GM04504 (cell line): Measurements from ENCODE around the gene GIPC1.

Experiments used
- DNase-seq: peaks from one replicate; pipeline ENCODE4 v3.0.0-alpha.2; 2012; ENCODE audit warnings: low read depth

GIPC1 gene

DNA sequence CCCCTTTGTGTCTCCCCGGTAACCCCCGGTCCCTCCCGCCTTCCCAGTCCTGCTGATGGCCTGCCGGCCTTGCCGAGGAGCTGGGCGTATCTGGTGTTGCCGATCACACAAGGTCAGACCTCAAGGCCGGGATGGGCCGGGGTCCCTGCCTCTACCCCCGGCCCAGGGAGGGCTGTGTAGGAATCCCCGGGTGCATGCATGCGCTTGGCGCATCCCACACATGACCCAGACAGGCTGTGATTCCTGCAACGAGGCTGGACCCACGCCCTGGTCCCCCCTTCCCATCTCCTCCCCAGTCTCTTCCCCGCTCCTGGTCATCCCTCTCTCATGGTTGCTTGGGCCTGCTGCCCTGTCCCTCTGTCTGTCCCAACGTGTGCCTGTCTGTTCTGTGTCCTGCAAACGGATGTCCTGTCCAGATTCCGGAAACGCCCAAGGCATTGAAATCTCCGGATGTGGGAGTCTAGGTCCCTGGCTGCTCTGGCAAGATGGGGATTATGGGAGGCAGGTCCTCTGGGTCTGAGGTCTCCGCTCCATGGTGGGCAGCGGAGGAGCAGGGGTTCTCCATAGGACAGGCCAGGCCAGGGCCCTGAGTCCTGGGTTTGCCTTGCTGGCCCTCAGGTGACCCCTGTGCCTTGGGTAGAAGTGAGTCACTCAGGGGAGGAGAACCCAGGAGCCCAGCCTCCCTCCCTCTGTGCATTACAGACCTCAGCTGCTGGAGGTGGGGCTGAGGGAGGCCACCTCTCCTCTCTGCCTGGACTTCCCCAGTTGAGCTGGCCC, 61.2 kb downstream of the GIPC1 start:
- peak; percentile 65 for DNase-seq

DNA sequence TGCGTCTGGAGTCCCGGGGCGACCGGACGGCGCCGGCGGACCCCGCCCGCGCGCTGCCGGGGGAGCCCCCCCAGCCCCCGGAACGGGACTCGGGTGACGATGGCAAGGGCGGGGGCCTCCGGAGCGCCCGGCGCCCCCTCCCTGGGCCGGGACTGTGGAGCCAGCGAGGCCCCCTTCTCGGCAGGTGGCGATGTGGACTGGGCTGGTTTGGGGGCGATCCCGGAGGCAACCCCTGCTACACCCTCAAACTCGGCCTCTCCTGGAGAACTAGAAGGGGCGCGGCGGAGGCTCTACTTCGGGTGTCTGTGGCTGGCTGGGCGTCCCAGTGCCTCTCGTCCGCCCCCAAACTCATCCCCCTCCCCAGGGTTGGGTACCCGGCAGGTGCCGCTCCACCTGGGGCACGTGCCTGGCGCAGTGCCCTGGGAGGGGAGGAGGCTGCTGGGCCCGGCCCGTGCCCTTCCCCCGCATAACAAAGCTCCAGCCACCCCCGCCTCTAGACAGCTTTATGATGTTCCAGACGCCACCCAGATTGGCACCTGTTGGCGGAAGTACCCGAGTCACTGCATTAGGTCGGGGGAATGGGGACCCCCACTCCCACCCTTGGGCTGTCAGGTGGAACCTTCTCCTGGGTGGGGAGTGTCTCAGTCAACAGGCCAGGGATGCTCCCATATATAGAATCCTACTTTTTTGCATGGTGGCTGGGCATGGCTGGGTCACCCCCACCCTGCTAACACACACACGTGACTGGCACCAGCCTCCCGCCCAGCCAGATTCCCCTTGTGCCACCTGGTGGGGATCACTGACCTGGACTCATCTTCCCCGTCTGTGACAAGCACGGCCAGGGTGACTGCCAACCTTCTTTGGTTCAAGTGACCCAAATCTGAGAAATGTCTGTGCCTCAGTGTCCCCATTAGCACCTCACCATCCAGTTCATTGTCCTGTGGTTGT, 62.1 kb downstream of the GIPC1 start:
- DNase-seq, result no peak

DNA sequence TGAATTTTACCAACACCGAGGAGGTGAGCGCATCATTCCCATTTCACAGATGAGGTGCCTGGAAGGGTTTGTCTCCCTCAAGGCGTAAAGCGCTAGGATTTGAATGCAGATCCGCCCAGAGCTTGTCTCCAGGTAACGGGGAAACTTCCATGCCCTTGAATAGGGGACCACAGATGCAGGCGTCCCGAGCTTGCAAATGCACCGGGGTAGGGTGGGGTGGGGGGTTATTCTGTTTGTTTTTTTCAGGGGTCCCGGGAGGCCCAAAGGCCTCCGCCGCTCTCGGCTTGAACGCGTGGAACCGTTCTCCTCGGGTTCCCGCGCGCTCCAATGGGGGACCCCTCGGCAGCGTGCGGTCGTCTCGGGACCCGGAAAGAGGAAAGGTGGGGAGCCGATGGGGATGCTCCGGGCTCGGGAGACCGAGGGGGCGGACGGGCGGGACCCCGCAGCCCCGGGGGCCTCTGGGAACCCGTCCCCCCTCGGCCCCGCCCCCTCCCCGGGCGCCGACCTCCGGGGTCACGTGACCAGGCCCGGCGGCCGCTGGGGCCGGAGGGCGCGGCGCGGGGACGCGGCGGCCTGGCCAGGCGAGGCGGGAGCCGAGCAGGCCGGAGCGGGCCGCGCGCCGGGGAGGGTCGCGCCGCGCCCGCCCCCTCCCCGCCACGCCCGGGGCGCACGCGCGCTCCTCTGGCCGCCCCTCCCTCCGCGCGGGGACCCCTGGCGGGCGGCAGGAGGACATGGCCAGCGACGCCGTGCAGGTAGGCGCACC, 63.0 kb downstream of the GIPC1 start, which contains the start of gene PKN1:
PKN1 (plus strand) TSS at position 516 of the 763 bp plus-strand sequence; CDS start at position 732, 216 bp downstream.
- DNase-seq, result no peak

DNA sequence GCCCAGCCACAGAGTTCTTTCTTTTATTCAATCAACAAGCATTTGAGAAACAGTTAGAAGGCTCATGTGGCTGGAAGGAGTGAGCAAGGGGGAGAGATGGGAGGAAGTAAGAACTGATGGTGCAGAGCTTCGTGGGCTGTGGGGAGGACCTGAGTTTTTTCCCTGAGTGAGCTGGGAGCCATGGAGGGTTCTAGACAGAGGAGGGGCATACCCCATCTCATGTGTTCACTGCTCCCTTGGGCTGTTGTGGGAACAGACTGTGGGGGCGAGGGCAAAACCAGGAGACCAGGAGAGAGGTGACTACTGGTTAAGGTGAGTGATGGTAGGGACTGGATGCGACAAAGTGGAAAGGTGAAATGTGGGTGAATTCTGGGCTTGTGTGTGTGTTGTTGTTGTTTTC, 65.2 kb downstream of the GIPC1 start:
- no peak for DNase-seq

DNA sequence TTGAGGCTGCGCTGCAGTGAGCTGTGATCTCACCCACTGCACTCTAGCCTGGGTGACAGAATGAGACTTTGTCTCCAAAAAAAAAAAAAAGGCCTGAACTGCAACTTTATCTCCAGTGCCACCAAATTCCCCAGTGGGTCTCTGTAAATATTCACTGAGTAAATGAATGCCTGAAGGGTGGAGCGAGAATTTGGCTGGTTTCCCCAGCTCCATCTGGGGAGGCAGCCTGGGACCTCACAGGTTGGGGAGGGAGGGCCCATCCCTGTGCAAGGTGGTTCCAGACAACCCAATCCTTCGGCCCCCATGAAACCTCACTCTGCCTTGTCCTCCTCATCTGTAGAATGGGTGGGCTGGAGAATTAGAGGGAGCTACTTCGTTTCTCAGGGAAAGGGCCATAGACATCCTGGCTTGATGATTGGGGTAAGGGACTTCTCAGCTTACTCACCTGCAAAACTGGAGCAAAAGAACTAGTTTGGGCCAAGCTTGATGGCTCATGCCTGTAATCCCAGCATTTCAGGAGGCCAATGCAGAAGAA, 67.0 kb downstream of the GIPC1 start:
- no peak for DNase-seq
